Stimulated activated CD4-positive, alpha-beta T cell treated with anti-CD3 and anti-CD28 coated beads, TNF-alpha, amount 100 ng/mL, for 4 hours (primary cell): ENCODE results near the gene SELENOW.
A peak's percentile ranks its signal among the peaks of the same experiment; 100 is the strongest.
"Not testable (repeated sequence)": the region's sequence is repeated elsewhere in the genome, so short reads cannot be mapped to it uniquely, and the experiment has no call there.

Source experiments
- DNase-seq, 3 experiments: peaks; one replicate each; pipeline ENCODE4 v3.0.0-alpha.2; 2020; ENCODE audit warnings: low read depth in 3 of 3

Gene SELENOW

DNA sequence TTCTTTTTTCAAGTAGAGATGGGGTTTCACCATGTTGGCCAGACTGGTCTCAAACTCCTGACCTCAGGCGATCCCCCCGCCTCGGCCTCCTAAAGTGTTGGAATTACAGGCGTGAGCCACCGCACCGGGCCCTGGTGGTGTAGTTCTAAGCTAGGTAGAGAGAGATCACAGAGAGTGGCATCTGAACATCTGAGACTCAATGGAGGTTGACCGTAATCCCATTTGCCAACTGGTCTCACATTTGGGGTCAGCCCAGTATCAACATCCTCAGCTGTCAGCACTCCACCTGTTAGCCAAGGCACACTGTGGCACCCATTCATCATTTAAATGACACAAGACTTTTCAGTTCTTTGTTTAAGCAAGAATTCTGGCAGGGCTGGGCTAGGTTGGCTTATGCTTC lies 8.1 kb downstream of the SELENOW start:
- no peak for DNase-seq

DNA sequence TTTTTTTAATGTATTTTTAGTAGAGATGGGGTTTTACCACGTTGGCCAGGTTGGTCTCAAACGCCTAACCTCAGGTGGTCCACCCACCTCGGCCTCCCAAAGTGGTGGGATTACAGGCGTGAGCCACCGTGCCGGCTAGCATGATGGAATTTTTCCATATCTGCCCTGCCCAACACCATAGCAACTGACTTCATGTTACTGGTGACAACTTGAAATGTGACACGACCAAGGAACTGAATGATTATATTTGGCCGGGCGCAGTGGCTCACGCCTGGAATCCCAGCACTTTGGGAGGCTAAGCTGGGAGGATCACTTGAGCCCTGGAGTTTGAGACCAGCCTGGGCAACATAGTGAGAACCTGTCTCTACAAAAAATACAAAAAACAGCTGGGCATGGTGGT lies 8.8 kb downstream of the SELENOW start:
- DNase-seq = not testable (repeated sequence)

DNA sequence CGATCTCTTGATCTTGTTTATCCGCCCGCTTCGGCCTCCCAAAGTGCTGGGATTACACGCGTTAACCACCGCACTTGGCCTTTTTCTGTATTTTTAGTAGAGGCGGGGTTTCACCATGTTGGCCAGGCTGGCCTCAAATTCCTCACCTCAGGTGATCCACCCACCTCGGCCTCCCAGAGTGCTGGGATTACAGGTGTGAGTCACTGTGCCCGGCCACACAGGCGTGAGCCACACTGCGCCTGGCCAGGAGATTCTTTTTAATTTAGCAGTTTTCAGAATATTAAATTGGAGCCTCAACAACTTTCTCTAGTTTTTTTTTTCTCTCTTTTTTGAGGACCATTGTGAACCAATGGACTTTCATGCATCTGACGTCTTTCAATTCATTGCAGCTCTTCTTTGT lies 11.3 kb downstream of the SELENOW start:
- DNase-seq = not testable (repeated sequence)

DNA sequence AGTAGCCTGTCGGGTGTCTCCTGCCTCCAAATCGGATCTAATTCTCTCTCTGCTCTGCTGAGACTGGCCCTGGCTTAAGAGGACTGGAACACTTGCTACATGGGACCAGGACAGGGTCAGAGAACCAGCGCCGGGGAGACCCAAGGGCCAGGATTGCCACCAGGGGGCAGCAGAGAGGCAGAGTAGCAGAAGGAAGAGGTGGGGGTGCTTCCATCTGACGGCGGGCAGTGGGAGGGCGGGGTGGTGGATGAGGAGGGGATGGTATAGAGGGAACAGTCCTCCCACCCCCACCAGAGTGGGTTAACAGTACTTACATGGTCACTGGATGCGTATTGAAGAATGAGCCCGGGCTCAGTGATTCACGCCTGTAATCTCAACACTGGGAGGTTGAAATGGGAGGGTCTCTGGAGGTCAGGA lies 11.9 kb downstream of the SELENOW start:
- peak; percentile 72 to 82 (median 79) for DNase-seq

DNA sequence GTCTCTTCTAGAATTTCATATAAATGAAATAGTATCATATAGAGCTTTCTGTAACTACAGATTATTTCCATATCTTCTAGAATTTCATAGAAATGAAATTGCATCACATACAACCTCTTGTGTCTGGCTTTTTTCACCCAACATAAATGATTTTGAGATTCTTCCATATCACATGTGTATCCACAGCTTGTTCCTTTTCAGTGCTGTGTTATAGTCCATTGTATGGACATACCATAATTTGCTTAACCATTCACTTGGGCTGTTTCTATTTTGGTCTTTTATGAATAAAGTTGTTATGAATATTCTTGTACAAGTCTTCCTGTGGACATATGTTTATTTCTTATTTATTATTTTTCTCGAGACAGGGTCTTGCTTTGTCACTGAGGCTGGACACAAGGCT lies 14.1 kb downstream of the SELENOW start:
- DNase-seq = no peak

DNA sequence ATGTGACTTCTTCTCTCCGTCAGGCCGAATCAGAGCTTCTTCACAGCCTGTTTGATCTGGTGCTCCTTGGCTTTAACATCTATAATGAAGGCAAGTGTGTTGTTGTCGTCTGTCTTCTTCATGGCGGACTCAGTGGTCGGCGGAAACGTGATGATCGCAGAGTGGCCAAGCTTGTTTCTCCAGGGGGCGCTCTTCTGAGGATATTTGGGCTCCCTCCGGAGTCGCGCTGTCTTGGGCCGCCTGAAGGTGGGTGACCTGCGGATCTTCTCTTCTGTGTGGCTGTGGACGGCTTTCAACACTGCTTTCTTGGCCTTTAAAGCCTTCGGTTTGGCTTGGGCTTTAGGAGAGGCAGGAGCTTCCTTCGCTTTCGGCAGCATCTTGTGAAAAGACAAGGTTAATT lies 16.0 kb downstream of the SELENOW start:
- no peak for DNase-seq

DNA sequence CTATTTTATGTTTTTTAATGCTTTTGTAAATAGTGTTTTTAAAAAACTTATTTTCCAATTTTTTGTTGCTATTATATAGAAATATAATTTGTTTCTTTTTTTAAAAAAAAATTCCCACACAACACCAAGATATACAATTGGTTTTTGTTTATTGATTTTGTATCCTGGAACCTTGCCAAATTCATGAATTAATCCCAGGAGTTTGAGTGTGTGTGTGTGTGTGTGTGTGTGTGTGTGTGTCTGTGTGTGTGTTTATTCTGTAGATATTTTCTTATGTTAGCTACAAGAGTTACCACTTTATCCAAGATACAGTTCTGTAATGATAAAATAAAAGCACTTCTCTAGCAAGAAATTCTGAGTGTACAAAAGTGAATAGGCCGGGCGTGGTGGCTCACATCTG lies 18.3 kb downstream of the SELENOW start:
- DNase-seq = no peak

DNA sequence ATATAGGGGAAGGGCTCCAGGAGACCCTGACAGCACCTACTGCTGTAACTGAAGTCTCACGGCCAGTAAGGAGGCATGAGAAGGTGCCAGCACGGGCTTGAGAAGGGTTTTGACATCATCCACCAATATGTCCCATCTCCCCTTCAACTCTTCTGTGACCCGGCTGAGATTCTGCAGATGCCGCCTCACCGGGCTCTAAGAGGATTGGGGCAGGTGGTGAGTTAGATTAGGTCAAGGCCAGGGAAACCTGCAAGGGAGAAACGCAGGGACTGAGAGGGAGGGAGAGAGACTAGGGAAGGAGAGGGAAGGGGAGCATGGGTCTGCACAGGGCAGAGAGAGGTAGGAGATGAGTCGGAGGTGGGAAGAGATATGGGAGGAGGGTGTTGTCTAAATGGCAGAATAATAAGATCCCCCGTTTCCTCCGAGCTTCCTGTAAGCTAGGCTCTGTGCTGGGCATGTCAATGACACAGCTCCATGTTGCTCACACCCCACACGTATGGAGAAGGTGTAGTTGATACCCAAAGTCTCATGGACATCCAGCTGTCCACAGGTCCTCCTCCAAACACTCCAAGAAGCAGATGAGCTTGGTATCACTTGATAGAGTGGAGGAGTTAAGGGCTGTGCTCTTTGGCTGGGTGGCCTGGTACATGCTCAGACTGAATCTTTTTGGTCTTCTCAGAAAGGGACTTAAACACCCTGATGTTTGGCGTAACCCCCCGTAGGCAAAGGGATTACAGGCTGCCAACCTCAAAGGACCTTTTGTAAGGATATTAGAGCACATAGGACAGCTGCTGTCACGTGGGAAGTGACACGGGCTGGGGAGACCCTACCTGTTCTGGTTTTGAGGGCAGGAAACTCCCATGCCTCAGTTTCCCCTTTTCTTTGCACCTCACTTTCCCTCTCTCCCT lies 19.7 kb downstream of the SELENOW start:
- no peak for DNase-seq

DNA sequence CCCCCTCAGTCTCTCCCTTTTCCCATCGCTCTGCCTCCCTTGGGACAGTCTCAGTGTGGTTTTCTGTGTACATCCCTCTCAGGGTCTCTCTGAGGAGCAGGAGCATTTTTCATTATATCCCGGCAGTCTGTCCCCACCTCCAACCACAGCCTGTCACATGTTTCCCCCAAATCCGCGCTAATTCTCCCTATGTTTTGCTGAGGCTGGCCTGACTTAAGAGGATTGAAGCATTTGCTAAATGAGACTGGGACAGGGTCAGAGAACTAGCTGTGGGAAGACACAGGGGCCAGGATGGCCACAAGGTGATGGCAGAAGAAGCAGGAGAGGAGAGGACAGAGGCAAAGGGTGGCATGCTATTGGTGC lies 20.4 kb downstream of the SELENOW start:
- DNase-seq = no peak

DNA sequence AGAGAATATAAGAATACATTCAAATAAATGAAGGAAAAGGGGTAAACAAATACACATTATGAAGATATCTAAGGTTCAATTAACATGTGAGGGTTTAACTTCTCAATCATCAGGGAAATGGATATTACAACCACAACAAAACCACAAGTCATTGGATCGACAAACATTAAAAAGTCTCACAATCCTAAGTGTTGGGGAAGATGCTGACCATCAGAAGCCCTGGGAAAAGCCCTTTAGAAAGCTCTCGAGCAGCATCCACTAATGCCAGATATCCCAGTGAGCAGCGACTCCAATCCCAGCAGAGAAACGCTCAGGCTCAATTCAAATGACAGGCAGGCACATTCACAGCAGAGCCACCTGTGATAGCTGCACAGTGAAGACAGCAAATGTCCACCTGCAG lies 22.8 kb downstream of the SELENOW start:
- DNase-seq = no peak

DNA sequence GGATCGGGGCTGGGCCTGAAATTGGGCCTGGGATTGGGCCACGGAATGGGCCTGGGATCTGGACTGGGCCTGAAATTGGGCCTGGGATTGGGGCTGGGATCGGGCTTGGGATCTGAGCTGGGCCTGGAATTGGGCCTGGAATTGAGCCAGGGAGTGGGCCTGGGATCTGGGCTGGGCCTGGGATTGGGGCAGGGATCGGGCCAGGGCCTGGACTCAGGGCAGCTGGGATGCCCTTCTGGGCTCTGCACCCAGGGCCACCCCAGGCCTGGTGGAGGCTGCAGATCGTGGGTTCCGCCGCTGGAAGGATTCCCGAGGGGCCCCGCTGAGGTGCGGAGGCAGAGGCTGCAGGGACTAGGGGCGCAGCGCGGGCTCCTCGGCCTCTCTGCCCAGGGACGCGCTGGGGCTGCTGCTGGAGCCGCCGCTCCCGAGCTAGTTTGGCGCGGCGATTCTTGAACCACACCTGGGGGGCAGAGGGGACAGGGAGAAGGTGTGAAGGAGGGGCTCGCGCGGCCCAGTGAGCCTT lies 24.1 kb downstream of the SELENOW start:
- no peak for DNase-seq

DNA sequence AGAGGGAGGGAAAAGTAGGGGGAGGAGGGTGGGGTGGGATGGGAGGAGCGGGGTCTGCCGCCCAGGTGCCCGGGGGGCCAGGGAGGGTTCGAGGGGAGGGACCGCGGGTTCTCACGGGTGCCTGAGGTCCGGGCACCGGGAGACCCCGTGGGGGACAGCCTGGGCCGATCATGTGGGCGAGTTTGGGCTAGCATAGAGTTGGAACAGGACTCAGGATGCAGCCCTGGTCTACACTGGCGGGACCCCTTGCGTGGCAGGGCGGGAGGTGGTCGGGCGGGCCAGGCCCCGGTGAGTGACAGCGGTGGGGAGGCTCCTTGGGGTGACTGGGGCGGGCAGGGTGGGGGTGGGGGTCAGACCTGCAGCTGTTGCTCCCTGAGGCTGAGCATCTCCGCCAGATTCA lies 24.6 kb downstream of the SELENOW start:
- DNase-seq = not testable (repeated sequence)

DNA sequence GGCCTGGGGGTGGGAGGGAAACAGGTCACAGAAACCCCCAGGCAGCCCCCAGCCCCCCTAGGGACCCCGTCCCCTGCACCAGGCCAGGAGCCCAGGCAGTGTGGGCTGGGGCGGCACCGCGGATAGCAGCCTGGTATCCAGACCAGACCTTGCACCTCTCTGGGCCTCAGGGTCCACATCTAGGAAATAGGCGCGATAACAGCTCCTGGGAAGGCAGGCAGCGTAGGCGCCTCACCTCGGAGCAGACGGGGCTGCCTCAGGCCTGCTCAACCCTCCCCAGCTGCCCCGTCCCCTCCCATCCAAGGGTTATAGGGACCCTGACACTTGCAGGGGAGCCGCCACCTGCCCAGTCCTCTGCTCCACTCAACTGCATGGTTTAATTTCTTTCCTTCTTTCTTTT lies 25.2 kb downstream of the SELENOW start:
- not testable (repeated sequence) for DNase-seq

DNA sequence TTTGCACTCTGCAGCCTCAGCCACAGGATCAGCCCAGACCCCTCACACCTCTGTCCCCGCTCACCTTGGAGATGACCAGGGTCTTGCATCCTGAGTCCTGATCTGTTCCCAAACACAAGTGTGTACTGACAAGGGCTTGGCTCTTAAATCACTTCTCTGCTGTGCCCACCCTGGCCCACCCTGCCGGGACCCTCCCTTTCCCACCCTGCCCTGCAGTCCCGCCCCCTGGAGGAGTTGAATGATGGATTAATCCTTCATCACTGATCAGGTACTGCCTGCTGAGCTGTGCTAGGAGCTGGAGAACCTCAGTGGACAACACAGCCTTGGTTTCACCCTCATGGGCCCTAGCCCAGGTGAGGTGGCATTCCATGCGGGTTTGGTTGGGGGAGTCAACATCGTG lies 25.9 kb downstream of the SELENOW start, which contains the start of gene TPRX1:
TPRX1 (minus strand) TSS at position 101 of the 400 bp plus-strand sequence; CDS start at position 89, 12 bp downstream.
- DNase-seq = not testable (repeated sequence)

DNA sequence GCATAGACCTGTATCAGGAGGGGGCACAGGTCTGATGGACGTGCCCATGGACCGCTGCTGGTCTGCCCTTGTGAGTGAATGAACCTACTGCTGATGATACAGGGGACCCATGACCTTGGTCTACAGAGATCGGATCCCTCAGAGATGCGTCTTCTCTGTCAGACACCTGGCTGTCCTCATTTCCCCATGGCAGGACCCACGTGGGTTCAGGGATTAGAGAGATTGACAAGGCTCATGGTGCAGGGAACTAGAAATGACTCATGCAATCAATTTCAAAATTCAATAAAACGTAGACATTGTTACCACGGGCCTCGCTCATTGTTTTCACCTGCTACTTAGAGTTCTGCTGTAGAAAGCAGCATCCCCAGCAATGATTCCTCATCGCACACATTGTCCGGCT lies 26.8 kb downstream of the SELENOW start:
- DNase-seq = no peak

DNA sequence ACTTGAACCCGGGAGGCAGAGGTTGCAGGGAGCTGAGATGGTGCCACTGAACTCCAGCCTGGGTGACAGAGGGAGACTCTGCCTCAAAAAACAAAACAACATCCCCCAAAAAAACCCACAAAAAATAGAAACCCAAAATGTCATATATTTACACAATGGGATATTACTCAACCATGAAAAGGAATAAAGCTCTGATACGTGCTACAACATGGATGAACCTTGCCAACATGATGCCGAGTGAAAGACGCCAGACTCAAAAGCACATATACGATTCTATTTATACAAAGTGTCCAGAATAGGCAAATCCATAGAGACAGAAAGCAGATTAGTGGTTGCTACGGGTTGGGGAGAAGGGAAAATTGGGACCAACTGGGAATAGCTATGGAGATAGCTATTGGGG lies 27.9 kb downstream of the SELENOW start:
- no peak for DNase-seq

DNA sequence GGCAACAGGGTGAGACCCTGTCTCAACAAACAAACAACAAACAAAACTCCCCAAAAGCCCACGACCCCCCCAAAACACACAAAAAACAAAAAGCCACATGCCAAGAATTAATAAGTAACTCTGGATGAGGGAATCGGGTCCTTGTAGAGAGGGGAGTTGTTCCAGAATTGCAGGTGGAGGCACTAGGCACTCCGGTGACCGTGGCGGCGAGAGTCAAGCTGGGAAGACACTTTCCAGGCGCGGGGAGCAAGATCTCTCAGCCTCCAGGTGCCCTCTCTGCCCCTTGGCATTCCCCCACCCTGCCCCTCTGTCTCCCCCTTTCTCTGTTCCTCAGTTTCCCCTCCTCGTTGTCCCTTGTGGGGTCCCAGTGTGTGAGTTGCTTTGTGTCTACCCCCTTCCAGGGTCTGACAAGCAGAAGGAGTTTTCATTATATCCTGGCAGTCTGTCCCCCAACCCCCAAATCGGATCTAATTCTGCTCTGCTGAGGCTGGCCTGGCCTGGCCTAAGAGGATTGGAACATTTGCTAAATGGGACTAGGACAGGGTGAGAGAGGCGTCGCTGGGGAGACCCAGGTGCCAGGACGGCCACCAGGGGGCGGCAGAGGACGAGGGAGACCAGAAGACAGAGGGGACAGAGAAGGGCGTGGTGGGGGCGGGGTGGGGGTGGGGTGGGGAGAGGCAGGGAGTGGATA lies 34.9 kb downstream of the SELENOW start:
- DNase-seq = peak; percentile 50 to 72 (median 54)

DNA sequence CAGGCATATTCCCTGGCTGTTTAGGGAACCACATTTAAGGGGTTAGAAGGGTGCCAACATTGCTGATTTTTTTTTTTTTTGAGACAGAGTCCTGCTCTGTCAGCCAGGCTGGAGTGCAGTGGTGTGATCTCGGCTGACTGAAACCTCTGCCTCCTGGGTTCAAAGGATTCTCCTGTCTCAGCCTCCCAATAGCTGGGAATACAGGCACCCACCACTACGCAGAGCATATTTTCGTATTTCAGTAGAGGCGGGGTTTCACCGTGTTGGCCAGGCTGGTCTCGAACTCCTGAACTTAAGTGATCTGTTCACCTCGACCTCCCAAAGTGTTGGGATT lies 35.5 kb downstream of the SELENOW start:
- no peak for DNase-seq

DNA sequence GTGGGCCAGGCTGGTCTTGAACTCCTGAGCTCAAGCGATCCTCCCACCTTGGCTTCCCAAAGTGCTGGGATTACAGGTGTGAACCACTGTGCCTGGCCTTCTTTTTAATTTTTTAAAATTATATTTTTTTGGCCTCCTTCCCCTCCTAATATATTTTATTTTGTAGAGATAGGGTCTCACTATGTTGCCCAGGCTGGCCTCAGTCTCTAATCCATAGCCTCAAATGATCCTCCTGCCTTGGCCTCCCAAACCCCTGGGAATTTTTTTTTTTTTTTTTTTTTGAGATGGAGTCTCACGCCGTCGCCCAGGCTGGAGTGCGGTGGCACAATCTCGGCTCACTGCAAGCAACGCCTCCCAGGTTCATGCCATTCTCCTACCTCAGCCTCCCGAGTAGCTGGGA lies 37.8 kb downstream of the SELENOW start:
- not testable (repeated sequence) for DNase-seq

DNA sequence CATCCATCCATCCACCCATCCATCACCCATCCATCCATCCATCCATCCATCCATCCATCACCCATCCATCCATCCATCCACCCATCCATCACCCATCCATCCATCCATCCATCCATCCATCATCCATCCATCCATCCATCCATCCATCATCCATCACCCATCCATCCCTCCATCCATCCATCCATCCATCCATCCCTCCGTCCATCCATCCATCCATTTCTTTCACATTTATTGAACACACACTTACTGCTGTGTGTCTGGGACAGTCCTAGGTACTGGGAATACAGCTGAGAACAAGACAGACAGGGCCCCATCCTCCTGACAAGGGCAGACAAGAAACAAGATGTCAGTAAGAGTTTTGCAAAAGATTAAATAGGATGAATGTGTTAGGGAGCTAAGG lies 39.7 kb downstream of the SELENOW start:
- DNase-seq = not testable (repeated sequence)

DNA sequence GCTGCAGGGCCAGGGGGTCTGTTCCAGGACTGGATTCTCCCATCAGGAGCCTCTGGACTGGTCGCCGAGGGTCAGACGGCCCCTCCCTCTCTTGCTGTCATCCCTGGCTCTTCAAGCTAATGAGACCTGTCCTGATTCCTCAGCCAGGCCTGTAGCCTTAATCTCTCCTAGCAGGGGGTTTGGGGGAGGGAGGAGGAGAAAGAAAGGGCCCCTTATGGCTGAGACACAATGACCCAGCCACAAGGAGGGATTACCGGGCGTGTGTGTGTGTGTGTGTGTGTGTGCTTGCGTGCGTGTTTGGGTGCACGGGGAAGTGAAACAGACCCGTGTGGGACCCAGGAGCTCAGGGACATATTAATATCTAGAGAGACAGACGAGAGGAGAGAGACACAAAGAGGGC lies 41.4 kb downstream of the SELENOW start:
- DNase-seq = no peak

DNA sequence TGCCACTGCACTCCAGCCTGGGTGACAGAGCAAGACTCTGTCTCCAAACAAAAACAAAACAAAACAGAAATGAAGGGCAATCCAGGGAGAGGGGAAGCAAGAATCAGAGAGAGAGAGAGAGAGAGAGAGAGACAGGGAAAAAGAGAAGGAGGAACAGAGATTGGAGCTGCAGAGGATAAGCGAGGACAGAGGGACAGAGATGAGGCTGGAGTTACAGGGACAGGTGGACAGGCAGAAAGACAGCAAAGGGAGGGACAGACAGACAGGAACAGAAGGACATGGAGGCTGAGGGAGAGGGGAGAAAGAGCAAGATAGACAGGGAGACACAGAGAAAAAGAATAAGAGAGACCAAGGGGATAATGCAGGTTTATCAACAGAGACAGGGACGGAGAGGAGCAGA lies 41.9 kb downstream of the SELENOW start:
- DNase-seq = no peak

DNA sequence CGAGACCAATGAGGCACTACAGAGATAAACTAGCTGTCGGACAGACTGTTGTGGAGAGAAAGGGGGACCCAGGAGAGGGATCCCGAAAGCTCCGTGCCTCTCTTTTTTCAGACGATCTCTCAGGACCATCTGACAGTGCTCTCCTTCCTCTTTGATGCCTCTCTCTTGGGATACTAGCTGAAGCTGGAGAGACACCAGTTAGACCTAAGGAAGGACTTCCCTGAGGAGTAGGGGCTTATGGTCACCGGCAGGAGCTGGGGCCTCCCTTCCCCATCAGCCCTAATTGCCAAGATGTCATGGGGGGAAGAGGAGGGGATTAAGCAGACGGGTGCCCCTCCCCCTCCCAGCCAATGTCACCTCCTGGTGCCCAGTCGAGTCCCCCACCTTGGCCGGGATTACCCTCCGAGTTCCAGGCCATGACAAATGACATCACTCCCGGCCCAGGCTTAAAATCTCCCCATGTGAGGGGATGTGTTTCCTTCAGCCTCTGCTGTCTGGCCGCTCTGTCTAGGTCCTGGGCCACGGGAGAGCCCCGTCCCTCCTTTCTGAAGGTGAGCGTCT lies 43.0 kb downstream of the SELENOW start, which contains the start of gene CRX:
CRX (plus strand) TSS at position 478 of the 561 bp plus-strand sequence. CDS start 12,507 bp downstream, outside the sequence.
- DNase-seq = no peak
